PC-9 (cell line): ENCODE data around the gene TDRD1. TPM values are rescaled to one million over a fixed set of nuclear protein-coding genes. Genes with fewer than 3 reads are reported as not detected.

Experiments used
- BruUV-seq: library from RNA; stranded (reverse); fragments of 400-500 nt; replicated peaks from 2 replicates; lab custom pipeline; 2021; lab: Mats Ljungman, UMichigan
- CTCF ChIA-PET: fragments of 300-600 bp; sonication (Branson Sonifier 250); formaldehyde crosslinking; loops from one replicate; lab custom pipeline; 2022; ENCODE audit warnings: antibody characterized with exemption; lab: Charles Lee
- POLR2A ChIA-PET: fragments of 300-600 bp; sonication (Branson Sonifier 250); formaldehyde crosslinking; loops from one replicate; lab custom pipeline; 2022; ENCODE audit warnings: antibody characterized with exemption; ENCODE audit not compliant: unreplicated experiment; lab: Charles Lee
- DNase-seq, 2 experiments: peaks; one replicate each; pipeline versions ENCODE4 v3.0.0 to v3.0.0-alpha.2; 2015 to 2022; ENCODE audit warnings: mixed read lengths in 1 of 2
- H2AFZ ChIP-seq: fragments of 200-600 bp; sonication (generic); 2 replicates; pipeline ENCODE4 v1.8.1; 2017; ENCODE audit warnings: antibody characterized with exemption
- H3F3A ChIP-seq: fragments of 200-600 bp; sonication (generic); 2 replicates; pipeline ENCODE4 v1.8.1; 2017; ENCODE audit warnings: antibody characterized with exemption, mild to moderate bottlenecking, low read depth; ENCODE audit not compliant: insufficient read depth
- H3K27ac ChIP-seq: fragments of 200-600 bp; sonication (generic); 2 replicates; pipeline ENCODE4 v1.6.1; 2016; ENCODE audit warnings: mixed run types
- H3K27me3 ChIP-seq: fragments of 200-600 bp; sonication (generic); 2 replicates; pipeline ENCODE4 v1.6.1; 2016; ENCODE audit warnings: low read depth, mixed run types; ENCODE audit not compliant: insufficient read depth
- H3K36me3 ChIP-seq: fragments of 200-600 bp; sonication (generic); 2 replicates; pipeline ENCODE4 v1.6.1; 2016; ENCODE audit warnings: low read depth, mixed run types
- H3K4me1 ChIP-seq: fragments of 200-600 bp; sonication (generic); replicated peaks from 2 replicates; pipeline ENCODE4 v1.6.1; 2016; ENCODE audit warnings: mixed run types; ENCODE audit not compliant: insufficient read depth
- H3K4me2 ChIP-seq: fragments of 200-600 bp; sonication (generic); 2 replicates; pipeline ENCODE4 v1.6.1; 2017; ENCODE audit warnings: mixed run types
- H3K4me3 ChIP-seq: fragments of 200-600 bp; sonication (generic); 2 replicates; pipeline ENCODE4 v1.6.1; 2016; ENCODE audit warnings: mixed run types
- H3K79me2 ChIP-seq: fragments of 200-600 bp; sonication (generic); 2 replicates; pipeline ENCODE4 v1.6.1; 2017; ENCODE audit warnings: low read depth, mixed run types
- H3K9me2 ChIP-seq: fragments of 200-600 bp; sonication (generic); 2 replicates; pipeline ENCODE4 v1.8.1; 2017; ENCODE audit warnings: mild to moderate bottlenecking; ENCODE audit not compliant: insufficient read depth
- H3K9me3 ChIP-seq: fragments of 200-600 bp; sonication (generic); 2 replicates; pipeline ENCODE4 v1.8.1; 2016; ENCODE audit warnings: low read depth; ENCODE audit not compliant: insufficient read depth
- H4K20me1 ChIP-seq: fragments of 200-600 bp; sonication (generic); 2 replicates; pipeline ENCODE4 v1.8.1; 2017; ENCODE audit not compliant: insufficient read depth
- CTCF ChIP-seq: fragments of 200-600 bp; sonication (generic); conservative IDR thresholded peaks from 2 replicates; pipeline ENCODE4 v1.6.1; 2017; ENCODE audit warnings: mixed run types, antibody characterized with exemption, mild to moderate bottlenecking, moderate library complexity
- EZH2 ChIP-seq: fragments of 200-600 bp; sonication (generic); IDR thresholded peaks from 2 replicates; pipeline ENCODE4 v1.8.0; 2017; ENCODE audit warnings: antibody characterized with exemption, low read depth
- intact Hi-C: fragments of 100-400 bp; cut with micrococcal nuclease; formaldehyde crosslinking; loops from one replicate; pipeline ENCODE4 v1.10.0; 2022; ENCODE audit not compliant: unreplicated experiment
- total RNA-seq: library from RNA; stranded (reverse); gene quantifications from 2 replicates; pipeline ENCODE4 v1.2.3, GENCODE V29; 2021

Gene TDRD1
- total RNA-seq, 1 experiment from 2014 or later: not detected

- Histone ChIP-seq H3K27ac (no peak overlapping the region), H4K20me1 (no peaks in the 10 kb centered on the region), H3K36me3 (no peaks in the 10 kb centered on the region), H3K4me2 (no peak overlapping the region), H3K9me3 (no peaks in the 10 kb centered on the region), H3K27me3 (no peaks in the 10 kb centered on the region), H3K79me2 (no peaks in the 10 kb centered on the region), H3K4me3 (no peak overlapping the region), H3K9me2 (no peaks in the 10 kb centered on the region), H3F3A (peaks cover 5% of the 10 kb centered on the region), H3K4me1 (0 out of 2 replicates have a peak, but pooled peaks cover 10% of the 10 kb centered on the region), H2AFZ (no peak overlapping the region)
- no peak for TF ChIP-seq EZH2
- no peak for TF ChIP-seq CTCF
- CTCF ChIA-PET: no interaction called here
- no TSS peak for BruUV-seq
- intact Hi-C loops: loop anchor here (10.0 kb wide), 1 partner anchor 98 kb away; the partner anchor contains the start of genes CCDC186 and TDRD1
- DNase-seq: no peak
- POLR2A ChIA-PET: no interaction called here
Measured at GRCh38 chr10:114272696-114273095, 93.5 kb downstream of the TDRD1 start.

- POLR2A ChIA-PET: no interaction called here
- H4K20me1 ChIP-seq: no peaks in the 10 kb centered on the region
- no TSS peak for BruUV-seq
Measured at GRCh38 chr10:114273910-114274309, 94.8 kb downstream of the TDRD1 start.

GRCh38 chr10:114274616-114275453 lies 95.7 kb downstream of the TDRD1 start:
- DNase-seq: no peak
- intact Hi-C loops: loop anchor here (10.0 kb wide), 1 partner anchor 100 kb away; the partner anchor contains the start of genes CCDC186 and TDRD1
- CTCF ChIA-PET: no interaction called here
- Histone ChIP-seq H3K27ac (no peak overlapping the region), H3K4me1 (peaks cover 14% of the 10 kb centered on the region; the same call in 1 of the 2 replicates), H3K4me2 (no peak overlapping the region), H2AFZ (no peak overlapping the region), H3K79me2 (no peaks in the 10 kb centered on the region), H3K36me3 (no peaks in the 10 kb centered on the region), H3F3A (peaks cover 5% of the 10 kb centered on the region), H3K27me3 (no peaks in the 10 kb centered on the region), H3K4me3 (no peak overlapping the region), H3K9me2 (no peaks in the 10 kb centered on the region), H3K9me3 (no peaks in the 10 kb centered on the region), H4K20me1 (no peaks in the 10 kb centered on the region)
- TF ChIP-seq EZH2: no peak
- TF ChIP-seq CTCF: no peak
- BruUV-seq: no TSS peak
- POLR2A ChIA-PET: no interaction called here

More at GRCh38 chr10:114273910-114274309, 94.8 kb downstream of the TDRD1 start:
- no peak for TF ChIP-seq CTCF
- no peak for TF ChIP-seq EZH2
- H3K4me2 ChIP-seq: no peak overlapping the region
- CTCF ChIA-PET: no interaction called here
- H3K36me3 ChIP-seq: no peaks in the 10 kb centered on the region
- no peaks in the 10 kb centered on the region for H3K9me2 ChIP-seq
- no peak overlapping the region for H3K27ac ChIP-seq
- H3K4me3 ChIP-seq: no peak overlapping the region
- H3K27me3 ChIP-seq: no peaks in the 10 kb centered on the region
- 0 out of 2 replicates have a peak, but pooled peaks cover 10% of the 10 kb centered on the region for H3K4me1 ChIP-seq
- H3K79me2 ChIP-seq: no peaks in the 10 kb centered on the region
- intact Hi-C loops: loop anchor here (10.0 kb wide), 1 partner anchor 99 kb away; the partner anchor contains the start of genes CCDC186 and TDRD1
- H2AFZ ChIP-seq: no peak overlapping the region
- no peaks in the 10 kb centered on the region for H3K9me3 ChIP-seq
- H3F3A ChIP-seq: peaks cover 5% of the 10 kb centered on the region
- no peak for DNase-seq
